ENCODE measurements around the gene CHST11.
"Not testable (repeated sequence)": the region's sequence is repeated elsewhere in the genome, so short reads cannot be mapped to it uniquely, and the experiment has no call there.

Gene CHST11

GRCh38 chr12:104506676-104507401 lies 50.1 kb downstream of the CHST11 start:
- DNase-seq: peak; percentile 59

GRCh38 chr12:104507672-104508071 lies 50.9 kb downstream of the CHST11 start:
- DNase-seq: no peak

GRCh38 chr12:104508752-104509446 lies 52.2 kb downstream of the CHST11 start:
- DNase-seq: no peak

GRCh38 chr12:104510145-104510872 lies 53.6 kb downstream of the CHST11 start:
- no peak for DNase-seq

- DNase-seq: no peak
Observed at GRCh38 chr12:104510873-104511440, 54.2 kb downstream of the CHST11 start.

GRCh38 chr12:104513681-104514080 lies 56.9 kb downstream of the CHST11 start:
- DNase-seq: no peak

- no peak for DNase-seq
Observed at GRCh38 chr12:104514092-104514810, 57.5 kb downstream of the CHST11 start.

- DNase-seq: no peak
Observed at GRCh38 chr12:104515899-104516298, 59.2 kb downstream of the CHST11 start.

GRCh38 chr12:104516821-104517220 lies 60.1 kb downstream of the CHST11 start:
- DNase-seq: no peak

- no peak for DNase-seq
Observed at GRCh38 chr12:104517880-104518279, 61.1 kb downstream of the CHST11 start.

GRCh38 chr12:104519190-104520019 lies 62.7 kb downstream of the CHST11 start:
- peak; percentile 57 for DNase-seq

- DNase-seq: no peak
Observed at GRCh38 chr12:104520242-104520900, 63.6 kb downstream of the CHST11 start.

GRCh38 chr12:104521731-104522130 lies 65.0 kb downstream of the CHST11 start:
- DNase-seq: no peak

- no peak for DNase-seq
Observed at GRCh38 chr12:104522985-104523722, 66.4 kb downstream of the CHST11 start.

- DNase-seq: peak; percentile 86
Observed at GRCh38 chr12:104524034-104524832, 67.5 kb downstream of the CHST11 start.

- DNase-seq: no peak
Observed at GRCh38 chr12:104526320-104526719, 69.6 kb downstream of the CHST11 start.

GRCh38 chr12:104526751-104527150 lies 70.0 kb downstream of the CHST11 start:
- DNase-seq: no peak

- DNase-seq: not testable (repeated sequence)
Observed at GRCh38 chr12:104527653-104528052, 70.9 kb downstream of the CHST11 start.

- DNase-seq: no peak
Observed at GRCh38 chr12:104529130-104529874, 72.6 kb downstream of the CHST11 start.
